Mesothelial cell of epicardium (in vitro differentiated cells): Measurements from ENCODE around the gene OR5AN1. TPM values are rescaled to one million over a fixed set of nuclear protein-coding genes. Genes with fewer than 3 reads are reported as not detected.
"Not testable (repeated sequence)": the region's sequence is repeated elsewhere in the genome, so short reads cannot be mapped to it uniquely, and the experiment has no call there.

Source experiments
- DNase-seq, 2 experiments: peaks; one replicate each; pipeline ENCODE4 v3.0.0; 2021; ENCODE audit warnings: low spot score in 2 of 2; ENCODE audit not compliant: unreplicated experiment in 2 of 2
- H3K27ac Mint-ChIP-seq: 2 replicates; pipeline ENCODE4 v1.8.0; 2021; ENCODE audit warnings: mixed read lengths
- H3K27me3 Mint-ChIP-seq: 2 replicates; pipeline ENCODE4 v1.8.0; 2021; ENCODE audit warnings: low read depth, mixed read lengths
- H3K36me3 Mint-ChIP-seq: 2 replicates; pipeline ENCODE4 v1.8.0; 2021; ENCODE audit warnings: mixed read lengths
- H3K4me1 Mint-ChIP-seq: 2 replicates; pipeline ENCODE4 v1.8.0; 2021; ENCODE audit warnings: mixed read lengths
- H3K4me3 Mint-ChIP-seq: 2 replicates; pipeline ENCODE4 v1.8.0; 2021; ENCODE audit warnings: mild to moderate bottlenecking, moderate library complexity, mixed read lengths
- H3K9me3 Mint-ChIP-seq: 2 replicates; pipeline ENCODE4 v1.8.0; 2021; ENCODE audit warnings: mixed read lengths
- CTCF ChIP-seq: fragments of 200-600 bp; sonication (generic); IDR thresholded peaks from one replicate; pipeline ENCODE4 v1.5.0; 2021; ENCODE audit warnings: antibody characterized with exemption; ENCODE audit not compliant: unreplicated experiment
- total RNA-seq: library from RNA; stranded (reverse); gene quantifications from 3 replicates; pipeline ENCODE4 v1.2.1, GENCODE V29; 2021

OR5AN1 gene
- total RNA-seq, 1 donor from 2014 or later: not detected

GRCh38 chr11:59356561-59356960 is 2.1 kb upstream of the OR5AN1 start:
- peaks cover 59% of the 10 kb centered on the region for H3K9me3 Mint-ChIP-seq
- no peak overlapping the region for H3K4me3 Mint-ChIP-seq
- no peak for TF ChIP-seq CTCF
- DNase-seq: no peak
- H3K27ac Mint-ChIP-seq: no peak overlapping the region
- no peaks in the 10 kb centered on the region for H3K36me3 Mint-ChIP-seq
- H3K27me3 Mint-ChIP-seq: no peaks in the 10 kb centered on the region
- no peaks in the 10 kb centered on the region for H3K4me1 Mint-ChIP-seq

GRCh38 chr11:59358020-59358419 is 675 bp upstream of the OR5AN1 start:
- Mint-ChIP-seq H3K4me3 (no peak overlapping the region), H3K27me3 (no peaks in the 10 kb centered on the region), H3K27ac (no peak overlapping the region), H3K9me3 (peaks cover 53% of the 10 kb centered on the region), H3K36me3 (no peaks in the 10 kb centered on the region), H3K4me1 (no peaks in the 10 kb centered on the region)
- no peak for TF ChIP-seq CTCF
- DNase-seq: no peak

GRCh38 chr11:59365232-59366018 is 6.7 kb downstream of the OR5AN1 start:
- no peak for TF ChIP-seq CTCF
- no peak overlapping the region for H3K4me3 Mint-ChIP-seq
- no peaks in the 10 kb centered on the region for H3K27me3 Mint-ChIP-seq
- H3K9me3 Mint-ChIP-seq: peaks cover 53% of the 10 kb centered on the region
- H3K27ac Mint-ChIP-seq: no peak overlapping the region
- DNase-seq: no peak
- no peaks in the 10 kb centered on the region for H3K36me3 Mint-ChIP-seq
- no peaks in the 10 kb centered on the region for H3K4me1 Mint-ChIP-seq

GRCh38 chr11:59368238-59369022 is 9.7 kb downstream of the OR5AN1 start:
- Mint-ChIP-seq H3K27ac (no peak overlapping the region), H3K27me3 (no peaks in the 10 kb centered on the region), H3K4me1 (no peaks in the 10 kb centered on the region), H3K4me3 (no peak overlapping the region), H3K9me3 (peaks cover 66% of the 10 kb centered on the region), H3K36me3 (no peaks in the 10 kb centered on the region)
- no peak for DNase-seq
- TF ChIP-seq CTCF: no peak

GRCh38 chr11:59372324-59372723 is 13.6 kb downstream of the OR5AN1 start:
- H3K27me3 Mint-ChIP-seq, H3K36me3 Mint-ChIP-seq, H3K27ac Mint-ChIP-seq, DNase-seq, H3K4me1 Mint-ChIP-seq, H3K4me3 Mint-ChIP-seq: not testable (repeated sequence)
- peaks cover 64% of the 10 kb centered on the region for H3K9me3 Mint-ChIP-seq
